GM23248 (cell line): ENCODE results near the gene WDR88. TPM values are rescaled to one million over a fixed set of nuclear protein-coding genes. Genes with fewer than 3 reads are reported as not detected.

Experiments used
- DNase-seq: peaks from one replicate; pipeline ENCODE4 v3.0.0-alpha.2; 2015
- H2AFZ ChIP-seq: fragments of 200-600 bp; sonication (generic); 2 replicates; pipeline ENCODE4 v1.6.1; 2016; ENCODE audit warnings: antibody characterized with exemption
- H3F3A ChIP-seq: fragments of 200-600 bp; sonication (generic); 2 replicates; pipeline ENCODE4 v1.6.1; 2016; ENCODE audit warnings: mild to moderate bottlenecking, antibody characterized with exemption, mixed run types; ENCODE audit not compliant: insufficient read depth
- H3K27ac ChIP-seq: fragments of 200-600 bp; sonication (generic); 2 replicates; pipeline ENCODE4 v1.5.1; 2016; ENCODE audit warnings: mild to moderate bottlenecking
- H3K27me3 ChIP-seq: fragments of 200-600 bp; sonication (generic); replicated peaks from 2 replicates; pipeline ENCODE4 v1.6.1; 2016; ENCODE audit warnings: mild to moderate bottlenecking; ENCODE audit not compliant: insufficient read depth
- H3K36me3 ChIP-seq: fragments of 200-600 bp; sonication (generic); 2 replicates; pipeline ENCODE4 v1.6.1; 2016; ENCODE audit warnings: low read depth, mild to moderate bottlenecking
- H3K4me1 ChIP-seq: fragments of 200-600 bp; sonication (generic); 2 replicates; pipeline ENCODE4 v1.6.1; 2016; ENCODE audit warnings: mild to moderate bottlenecking; ENCODE audit not compliant: insufficient read depth
- H3K4me2 ChIP-seq: fragments of 200-600 bp; sonication (generic); one replicate; pipeline ENCODE4 v1.6.1; 2016; ENCODE audit warnings: mild to moderate bottlenecking; ENCODE audit not compliant: unreplicated experiment
- H3K4me3 ChIP-seq: fragments of 200-600 bp; sonication (generic); 2 replicates; pipeline ENCODE4 v1.5.1; 2016; ENCODE audit warnings: mild to moderate bottlenecking
- H3K79me2 ChIP-seq: fragments of 200-600 bp; sonication (generic); 2 replicates; pipeline ENCODE4 v1.6.1; 2016; ENCODE audit warnings: mild to moderate bottlenecking; ENCODE audit not compliant: insufficient read depth
- H3K9ac ChIP-seq: fragments of 200-600 bp; sonication (generic); 2 replicates; pipeline ENCODE4 v1.6.1; 2016; ENCODE audit warnings: mild to moderate bottlenecking
- H3K9me2 ChIP-seq: fragments of 200-600 bp; sonication (generic); 2 replicates; pipeline ENCODE4 v1.6.1; 2016; ENCODE audit warnings: mixed run types, mild to moderate bottlenecking, moderate library complexity; ENCODE audit not compliant: insufficient read depth
- H3K9me3 ChIP-seq: fragments of 200-600 bp; sonication (generic); one replicate; pipeline ENCODE4 v1.6.1; 2017; ENCODE audit warnings: low read depth
- H4K20me1 ChIP-seq: fragments of 200-600 bp; sonication (generic); 2 replicates; pipeline ENCODE4 v1.6.0; 2016; ENCODE audit not compliant: insufficient read depth
- EZH2 ChIP-seq: fragments of 200-600 bp; sonication (generic); IDR thresholded peaks from 2 replicates; pipeline ENCODE4 v1.6.1; 2018; ENCODE audit warnings: antibody characterized with exemption, mild to moderate bottlenecking; ENCODE audit not compliant: insufficient read depth, poor library complexity, severe bottlenecking
- EZH2phosphoT487 ChIP-seq: fragments of 200-600 bp; sonication (generic); IDR thresholded peaks from 2 replicates; pipeline ENCODE4 v1.6.1; 2018; ENCODE audit warnings: antibody characterized with exemption, moderate library complexity, mild to moderate bottlenecking, low read depth; ENCODE audit not compliant: insufficient read depth
- WGBS, 2 experiments: methylation state at CpG; one replicate each; pipeline ENCODE4 v1.1.6; 2015 to 2017; ENCODE audit warnings: low lambda C conversion rate in 2 of 2, low coverage in 1 of 2; ENCODE audit errors: missing lambda C conversion rate in 2 of 2; 5-methylcytosine and 5-hydroxymethylcytosine counted together
- in situ Hi-C: fragments of 300-500 bp; cut with MboI; formaldehyde crosslinking; loops from 2 replicates; pipeline ENCODE4 v1.15.0; 2020
- polyA plus RNA-seq: library from polyadenylated mRNA; unstranded; fragments of >200 nt; fragmentation: Nextera tagmentation; extraction: Ambion mirVana; gene quantifications from 2 replicates; pipeline ENCODE4 v1.2.1, GENCODE V29; 2016
- total RNA-seq: library from RNA; depleted of rRNA; stranded (reverse); fragments of >200 nt; shearing (Covaris generic); gene quantifications from 2 replicates; pipeline ENCODE4 v1.2.3, GENCODE V29; 2014

Gene WDR88
- total and polyA plus RNA-seq, 2 experiments from 2014 or later: 0.10 TPM; not detected in 1

DNA sequence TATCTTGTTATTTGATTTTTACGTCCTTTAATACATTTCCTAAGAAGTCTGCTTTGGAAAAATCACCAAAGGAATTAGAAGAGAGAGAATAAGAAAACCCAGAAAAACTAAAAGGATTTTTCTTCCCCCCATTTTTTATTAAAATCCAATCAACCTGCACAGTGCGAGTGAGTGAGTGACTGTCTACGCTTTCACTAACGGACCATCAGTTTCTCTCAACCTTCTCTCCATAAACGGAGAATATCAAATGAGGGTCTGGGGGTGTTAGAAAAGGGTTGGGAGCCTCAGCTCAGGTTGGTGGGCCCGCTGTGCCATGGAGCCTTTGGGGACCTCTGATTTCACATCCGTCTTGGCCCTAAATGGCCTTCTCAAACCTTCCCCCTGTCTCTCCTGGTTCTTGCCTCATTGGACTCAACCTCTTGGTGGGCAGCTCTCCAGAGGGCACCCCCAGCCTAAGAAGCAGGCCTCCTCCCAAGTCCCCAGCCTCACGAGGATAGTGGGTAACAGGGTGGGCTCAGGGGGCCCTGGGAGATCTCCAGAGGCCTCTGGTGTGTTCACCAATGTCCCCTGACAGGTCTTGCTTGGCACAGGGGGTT lies 61.5 kb downstream of the WDR88 start:
- Histone ChIP-seq H4K20me1 (no peaks in the 10 kb centered on the region), H2AFZ (peak overlapping the region; percentile 41; the same call in 1 of the 2 replicates), H3K9me3 (no peaks in the 10 kb centered on the region), H3K27me3 (no peaks in the 10 kb centered on the region; the same call in 1 of the 2 replicates), H3F3A (no peaks in the 10 kb centered on the region; the same call in 1 of the 2 replicates), H3K27ac (no peak overlapping the region), H3K36me3 (no peaks in the 10 kb centered on the region), H3K4me1 (peaks cover 4% of the 10 kb centered on the region; the same call in 1 of the 2 replicates), H3K4me2 (no peak overlapping the region), H3K4me3 (peak overlapping the region; percentile 49; the same call in 1 of the 2 replicates), H3K79me2 (no peaks in the 10 kb centered on the region), H3K9me2 (no peaks in the 10 kb centered on the region), H3K9ac (no peak overlapping the region)
- WGBS, 2 experiments: 77 to 83% methylated on average over 8 of the region's 8 CpGs
- no peak for DNase-seq
- in situ Hi-C loops: no loop called here
- TF ChIP-seq EZH2 (no peak), EZH2phosphoT487 (no peak)

DNA sequence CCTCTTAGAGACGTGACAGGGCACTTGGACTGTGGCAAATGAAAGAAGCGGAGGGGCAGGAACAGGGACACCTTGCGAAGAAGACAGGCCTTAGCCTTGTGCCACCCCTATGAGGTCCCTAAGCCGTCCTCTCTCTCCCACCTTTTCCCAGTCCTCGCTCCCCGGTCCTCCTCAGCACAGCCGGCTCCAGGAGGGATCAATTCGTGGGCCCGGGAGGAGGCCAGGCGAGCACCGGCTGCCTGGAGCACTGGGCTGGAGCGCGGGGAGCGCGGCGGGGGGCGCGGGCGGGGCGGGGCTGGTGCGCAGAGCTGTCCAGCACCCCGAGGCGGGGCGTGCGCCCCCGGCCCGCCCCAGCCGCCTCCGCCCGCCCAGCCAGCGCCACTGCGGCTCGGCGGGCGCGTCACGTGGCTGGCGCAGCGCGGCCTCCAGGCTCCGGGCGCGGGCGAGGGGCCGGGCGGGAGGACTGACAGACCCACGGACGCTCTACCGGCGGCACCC lies 62.0 kb downstream of the WDR88 start, which contains the start of gene LRP3:
Gene LRP3 (plus strand): TSS at position 466 of the 498 bp plus-strand sequence. CDS start 456 bp downstream, outside the sequence.
- H3K9ac ChIP-seq: peak within 1 kb of the TSS; percentile 73
- no peaks in the 10 kb centered on the region for H4K20me1 ChIP-seq
- H3K9me3 ChIP-seq: no peaks in the 10 kb centered on the region
- in situ Hi-C loops: no loop called here
- no peaks in the 10 kb centered on the region for H3K79me2 ChIP-seq
- no peaks in the 10 kb centered on the region; the same call in 1 of the 2 replicates for H3F3A ChIP-seq
- peak; percentile 54 for DNase-seq
- TF ChIP-seq EZH2phosphoT487 (no peak), EZH2 (no peak)
- H3K36me3 ChIP-seq: no peaks in the 10 kb centered on the region
- H3K4me2 ChIP-seq: peak within 1 kb of the TSS; percentile 86
- H3K4me1 ChIP-seq: peaks cover 4% of the 10 kb centered on the region; the same call in 1 of the 2 replicates
- no peaks in the 10 kb centered on the region for H3K9me2 ChIP-seq
- H2AFZ ChIP-seq: peak within 1 kb of the TSS; percentile 77
- H3K27ac ChIP-seq: no peak within 1 kb of the TSS
- H3K4me3 ChIP-seq: peak within 1 kb of the TSS; percentile 78
- no peaks in the 10 kb centered on the region; the same call in 1 of the 2 replicates for H3K27me3 ChIP-seq
- WGBS, 2 experiments: 6 to 21% methylated on average over 8 to 35 of the region's 50 CpGs

GRCh38 chr19:33194532-33194885 lies 62.6 kb downstream of the WDR88 start:
- TF ChIP-seq EZH2phosphoT487 (no peak), EZH2 (no peak)
- no peaks in the 10 kb centered on the region for H4K20me1 ChIP-seq
- H3K4me2 ChIP-seq: peak overlapping the region; percentile 86
- H3K27me3 ChIP-seq: no peaks in the 10 kb centered on the region; the same call in 1 of the 2 replicates
- peak overlapping the region; percentile 73 for H3K9ac ChIP-seq
- peak; percentile 55 for DNase-seq
- in situ Hi-C loops: no loop called here
- WGBS, 2 experiments: 0 to 2% methylated on average over 32 to 36 of the region's 57 CpGs
- no peak overlapping the region for H3K27ac ChIP-seq
- H3K9me3 ChIP-seq: no peaks in the 10 kb centered on the region
- no peaks in the 10 kb centered on the region for H3K9me2 ChIP-seq
- peaks cover 4% of the 10 kb centered on the region; the same call in 1 of the 2 replicates for H3K4me1 ChIP-seq
- H2AFZ ChIP-seq: peak overlapping the region; percentile 77
- H3K79me2 ChIP-seq: no peaks in the 10 kb centered on the region
- H3K36me3 ChIP-seq: no peaks in the 10 kb centered on the region
- H3K4me3 ChIP-seq: peak overlapping the region; percentile 78
- H3F3A ChIP-seq: no peaks in the 10 kb centered on the region; the same call in 1 of the 2 replicates

- peak overlapping the region; percentile 73 for H3K9ac ChIP-seq
- no peaks in the 10 kb centered on the region for H3K9me3 ChIP-seq
- WGBS, 2 experiments: 3% methylated on average over 16 to 35 of the region's 49 CpGs
- H4K20me1 ChIP-seq: no peaks in the 10 kb centered on the region
- peak; percentile 70 for DNase-seq
- peaks cover 4% of the 10 kb centered on the region; the same call in 1 of the 2 replicates for H3K4me1 ChIP-seq
- H3F3A ChIP-seq: no peaks in the 10 kb centered on the region; the same call in 1 of the 2 replicates
- H2AFZ ChIP-seq: peak overlapping the region; percentile 77
- H3K79me2 ChIP-seq: no peaks in the 10 kb centered on the region
- peak overlapping the region; percentile 86 for H3K4me2 ChIP-seq
- no peaks in the 10 kb centered on the region; the same call in 1 of the 2 replicates for H3K27me3 ChIP-seq
- peak overlapping the region; percentile 78 for H3K4me3 ChIP-seq
- no peak for TF ChIP-seq EZH2
- no peak for TF ChIP-seq EZH2phosphoT487
- in situ Hi-C loops: no loop called here
- H3K9me2 ChIP-seq: no peaks in the 10 kb centered on the region
- H3K36me3 ChIP-seq: no peaks in the 10 kb centered on the region
- H3K27ac ChIP-seq: no peak overlapping the region
Observed at GRCh38 chr19:33194886-33195644, 63.2 kb downstream of the WDR88 start.
